ENCODE data around the gene ZNF536. TPM values are rescaled to one million over a fixed set of nuclear protein-coding genes. Genes with fewer than 3 reads are reported as not detected.

Gene ZNF536
- total RNA-seq, 1 experiment from 2014 or later = not detected

DNA sequence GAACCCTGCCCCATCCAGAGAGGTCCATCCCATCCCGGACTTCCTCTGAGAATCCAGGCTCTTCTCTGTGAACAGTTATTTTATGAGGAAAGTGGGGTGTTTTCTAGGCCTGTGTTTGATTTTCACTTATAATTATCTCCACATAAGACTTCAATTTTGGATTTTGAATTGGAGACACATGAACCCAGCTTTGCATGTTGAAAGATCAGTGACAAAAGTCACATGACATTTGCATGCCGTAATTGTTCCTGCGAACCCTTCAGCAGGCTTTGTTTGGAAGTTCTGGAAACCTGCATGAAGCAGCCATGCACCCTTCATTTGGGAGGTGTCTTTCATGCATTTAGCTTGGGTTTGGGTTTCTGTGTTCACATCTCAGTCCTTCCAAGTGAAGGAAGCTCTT lies 44.9 kb upstream of the ZNF536 start:
- Histone ChIP-seq H4K8ac (replicated peaks; ENCODE audit: insufficient read length, low read depth, low read length) (no peak overlapping the region), H3K79me1 (ENCODE audit: insufficient read depth, low read depth, low read length, poor library complexity, severe bottlenecking) (no peaks in the 10 kb centered on the region), H2AFZ (ENCODE audit: low read length) (no peak overlapping the region), H3K9me3 (ENCODE audit: control insufficient read depth, low read depth, low read length) (no peaks in the 10 kb centered on the region), H3K56ac (ENCODE audit: insufficient read length, low read depth, low read length) (no peak overlapping the region), H3K9ac (ENCODE audit: extremely low read depth, insufficient read length, low read length) (no peak overlapping the region), H3K23me2 (ENCODE audit: insufficient read length, low read depth, low read length, poor library complexity, severe bottlenecking) (no peaks in the 10 kb centered on the region), H4K91ac (ENCODE audit: insufficient read length, low read depth, low read length) (no peak overlapping the region), H2BK5ac (ENCODE audit: insufficient read length, low read length) (no peak overlapping the region), H3K79me2 (ENCODE audit: insufficient read depth, low read length) (no peaks in the 10 kb centered on the region), H3K18ac (ENCODE audit: insufficient read length, low read depth, low read length) (no peak overlapping the region), H3K14ac (ENCODE audit: insufficient read depth, low read length) (no peak overlapping the region), H3K4me1 (ENCODE audit: insufficient read depth, low read length) (no peaks in the 10 kb centered on the region), H3K4me2 (ENCODE audit: insufficient read depth, insufficient read length, low read length) (no peak overlapping the region), H2BK12ac (ENCODE audit: insufficient read length, low read depth, low read length) (no peak overlapping the region), H3K23ac (ENCODE audit: insufficient read length, low read depth, low read length) (no peak overlapping the region), H2BK15ac (ENCODE audit: low read depth, low read length) (no peak overlapping the region), H2AK5ac (ENCODE audit: insufficient read length, low read length) (no peak overlapping the region), H3K27ac (ENCODE audit: insufficient read length, low read depth, low read length) (no peak overlapping the region), H2BK20ac (ENCODE audit: low read depth, low read length, poor library complexity, severe bottlenecking) (no peak overlapping the region), H3T11ph (ENCODE audit: low read length) (no peak overlapping the region), H3K4ac (ENCODE audit: low read depth, low read length) (no peak overlapping the region), H4K20me1 (ENCODE audit: control insufficient read depth, insufficient read depth, insufficient read length) (no peaks in the 10 kb centered on the region), H2BK120ac (ENCODE audit: low read depth, low read length, poor library complexity, severe bottlenecking) (no peak overlapping the region), H3K27me3 (ENCODE audit: insufficient read depth, low read length) (no peaks in the 10 kb centered on the region), H4K5ac (ENCODE audit: insufficient read length, low read depth, low read length) (no peak overlapping the region)
- WGBS (ENCODE audit: extremely low coverage, insufficient read length, low lambda C conversion rate) = no CpG with 5 or more reads among the region's 3 CpGs
- peaks cover 6% of the 10 kb centered on the region for H3K27me3 Mint-ChIP-seq (ENCODE audit: low read depth)
- TF ChIP-seq, protein P1, sequence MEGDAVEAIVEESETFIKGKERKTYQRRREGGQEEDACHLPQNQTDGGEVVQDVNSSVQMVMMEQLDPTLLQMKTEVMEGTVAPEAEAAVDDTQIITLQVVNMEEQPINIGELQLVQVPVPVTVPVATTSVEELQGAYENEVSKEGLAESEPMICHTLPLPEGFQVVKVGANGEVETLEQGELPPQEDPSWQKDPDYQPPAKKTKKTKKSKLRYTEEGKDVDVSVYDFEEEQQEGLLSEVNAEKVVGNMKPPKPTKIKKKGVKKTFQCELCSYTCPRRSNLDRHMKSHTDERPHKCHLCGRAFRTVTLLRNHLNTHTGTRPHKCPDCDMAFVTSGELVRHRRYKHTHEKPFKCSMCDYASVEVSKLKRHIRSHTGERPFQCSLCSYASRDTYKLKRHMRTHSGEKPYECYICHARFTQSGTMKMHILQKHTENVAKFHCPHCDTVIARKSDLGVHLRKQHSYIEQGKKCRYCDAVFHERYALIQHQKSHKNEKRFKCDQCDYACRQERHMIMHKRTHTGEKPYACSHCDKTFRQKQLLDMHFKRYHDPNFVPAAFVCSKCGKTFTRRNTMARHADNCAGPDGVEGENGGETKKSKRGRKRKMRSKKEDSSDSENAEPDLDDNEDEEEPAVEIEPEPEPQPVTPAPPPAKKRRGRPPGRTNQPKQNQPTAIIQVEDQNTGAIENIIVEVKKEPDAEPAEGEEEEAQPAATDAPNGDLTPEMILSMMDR (conservative IDR thresholded peaks at IDR 0.05) = no peak
- no peak for DNase-seq
- no peaks in the 10 kb centered on the region; a peak in 1 of 4 replicates for H3K4me1 Mint-ChIP-seq
- H3K9me3 Mint-ChIP-seq = peaks cover 0 to 3% of the 10 kb centered on the region in 2 experiments; a peak in 2 of 5 replicates
- no peaks in the 10 kb centered on the region; a peak in 1 of 7 replicates for H3K36me3 Mint-ChIP-seq (ENCODE audit: insufficient read depth in 1 of 3, low read depth in 3 of 3)
- H3K4me3 Mint-ChIP-seq = no peak overlapping the region
- no peak overlapping the region for H3K27ac Mint-ChIP-seq

Measured in H9 (cell line).